Measurements from ENCODE around the gene DDX60. TPM values are rescaled to one million over a fixed set of nuclear protein-coding genes. Genes with fewer than 3 reads are reported as not detected.
"Not testable (repeated sequence)": the region's sequence is repeated elsewhere in the genome, so short reads cannot be mapped to it uniquely, and the experiment has no call there.

The DDX60 gene
- total RNA-seq, 1 experiment from 2014 or later, result 12.2 TPM

DNA sequence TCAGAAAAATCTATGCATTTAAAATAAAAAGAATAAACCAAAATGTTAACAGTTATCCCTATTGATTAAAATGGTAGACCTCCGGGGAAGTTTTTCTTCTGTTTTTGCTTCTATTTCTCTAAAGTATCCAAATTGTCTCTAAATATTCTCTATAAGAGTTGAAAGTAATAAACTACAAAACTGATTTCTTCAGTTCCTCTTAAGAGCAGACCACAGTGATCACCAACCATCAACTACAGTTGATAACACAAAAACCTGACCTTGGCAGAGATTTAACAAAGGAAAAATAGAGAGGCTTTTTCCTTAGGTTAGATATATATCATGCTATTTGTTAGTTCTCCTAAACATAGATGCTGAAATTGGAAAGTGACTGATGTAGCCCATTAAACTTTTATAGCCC, 27.3 kb downstream of the DDX60 start:
- Histone ChIP-seq H2AFZ (no peak overlapping the region), H3K9me2 (ENCODE audit: insufficient read depth) (no peaks in the 10 kb centered on the region), H3K4me1 (replicated peaks; ENCODE audit: insufficient read depth) (no peaks in the 10 kb centered on the region), H3K4me2 (no peak overlapping the region), H3K27ac (no peak overlapping the region), H3K27me3 (ENCODE audit: insufficient read depth, low read depth) (no peaks in the 10 kb centered on the region), H3K79me2 (ENCODE audit: low read depth) (no peaks in the 10 kb centered on the region), H3K9me3 (ENCODE audit: insufficient read depth, low read depth) (no peaks in the 10 kb centered on the region), H3K36me3 (ENCODE audit: low read depth) (no peaks in the 10 kb centered on the region), H3K4me3 (no peak overlapping the region), H4K20me1 (ENCODE audit: insufficient read depth) (no peaks in the 10 kb centered on the region), H3F3A (ENCODE audit: insufficient read depth, low read depth) (no peaks in the 10 kb centered on the region)
- no peak for DNase-seq
- TF ChIP-seq, protein P1, sequence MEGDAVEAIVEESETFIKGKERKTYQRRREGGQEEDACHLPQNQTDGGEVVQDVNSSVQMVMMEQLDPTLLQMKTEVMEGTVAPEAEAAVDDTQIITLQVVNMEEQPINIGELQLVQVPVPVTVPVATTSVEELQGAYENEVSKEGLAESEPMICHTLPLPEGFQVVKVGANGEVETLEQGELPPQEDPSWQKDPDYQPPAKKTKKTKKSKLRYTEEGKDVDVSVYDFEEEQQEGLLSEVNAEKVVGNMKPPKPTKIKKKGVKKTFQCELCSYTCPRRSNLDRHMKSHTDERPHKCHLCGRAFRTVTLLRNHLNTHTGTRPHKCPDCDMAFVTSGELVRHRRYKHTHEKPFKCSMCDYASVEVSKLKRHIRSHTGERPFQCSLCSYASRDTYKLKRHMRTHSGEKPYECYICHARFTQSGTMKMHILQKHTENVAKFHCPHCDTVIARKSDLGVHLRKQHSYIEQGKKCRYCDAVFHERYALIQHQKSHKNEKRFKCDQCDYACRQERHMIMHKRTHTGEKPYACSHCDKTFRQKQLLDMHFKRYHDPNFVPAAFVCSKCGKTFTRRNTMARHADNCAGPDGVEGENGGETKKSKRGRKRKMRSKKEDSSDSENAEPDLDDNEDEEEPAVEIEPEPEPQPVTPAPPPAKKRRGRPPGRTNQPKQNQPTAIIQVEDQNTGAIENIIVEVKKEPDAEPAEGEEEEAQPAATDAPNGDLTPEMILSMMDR (conservative IDR thresholded peaks at IDR 0.05), result no peak
- no peak for TF ChIP-seq EZH2 (IDR thresholded peaks at IDR 0.05; ENCODE audit: low read depth)
- no TSS peak for BruUV-seq (replicated peaks)
- intact Hi-C loops (cut with micrococcal nuclease; ENCODE audit: unreplicated experiment), result no loop called here
- CTCF ChIA-PET, result no interaction called here
- POLR2A ChIA-PET (ENCODE audit: unreplicated experiment), result no interaction called here

GRCh38 chr4:168285850-168286249, 32.7 kb downstream of the DDX60 start:
- H3K4me2 ChIP-seq; H3K4me3 ChIP-seq; H3K36me3 ChIP-seq (ENCODE audit: low read depth); H3K79me2 ChIP-seq (ENCODE audit: low read depth); H3K9me2 ChIP-seq (ENCODE audit: insufficient read depth); CTCF ChIA-PET; H3K27ac ChIP-seq; H4K20me1 ChIP-seq (ENCODE audit: insufficient read depth); H3F3A ChIP-seq (ENCODE audit: insufficient read depth, low read depth); H3K9me3 ChIP-seq (ENCODE audit: insufficient read depth, low read depth); intact Hi-C loops (cut with micrococcal nuclease; ENCODE audit: unreplicated experiment); H3K4me1 ChIP-seq (replicated peaks; ENCODE audit: insufficient read depth); H2AFZ ChIP-seq; H3K27me3 ChIP-seq (ENCODE audit: insufficient read depth, low read depth); BruUV-seq (replicated peaks); DNase-seq; POLR2A ChIA-PET (ENCODE audit: unreplicated experiment): not testable (repeated sequence)

GRCh38 chr4:168279556-168279955, 39.0 kb downstream of the DDX60 start:
- H3K4me3 ChIP-seq, result no peak overlapping the region
- H3K9me2 ChIP-seq (ENCODE audit: insufficient read depth), result no peaks in the 10 kb centered on the region
- intact Hi-C loops (cut with micrococcal nuclease; ENCODE audit: unreplicated experiment), result no loop called here
- no peaks in the 10 kb centered on the region for H3K36me3 ChIP-seq (ENCODE audit: low read depth)
- H3K27ac ChIP-seq, result no peak overlapping the region
- CTCF ChIA-PET, result no interaction called here
- H3K4me2 ChIP-seq, result no peak overlapping the region
- DNase-seq, result no peak
- H2AFZ ChIP-seq, result no peak overlapping the region
- no peaks in the 10 kb centered on the region for H4K20me1 ChIP-seq (ENCODE audit: insufficient read depth)
- no TSS peak for BruUV-seq (replicated peaks)
- no peaks in the 10 kb centered on the region for H3K27me3 ChIP-seq (ENCODE audit: insufficient read depth, low read depth)
- no peaks in the 10 kb centered on the region for H3K79me2 ChIP-seq (ENCODE audit: low read depth)
- H3K9me3 ChIP-seq (ENCODE audit: insufficient read depth, low read depth), result no peaks in the 10 kb centered on the region
- H3K4me1 ChIP-seq (replicated peaks; ENCODE audit: insufficient read depth), result no peaks in the 10 kb centered on the region
- POLR2A ChIA-PET (ENCODE audit: unreplicated experiment), result no interaction called here
- H3F3A ChIP-seq (ENCODE audit: insufficient read depth, low read depth), result no peaks in the 10 kb centered on the region
- no peak for TF ChIP-seq EZH2 (IDR thresholded peaks at IDR 0.05; ENCODE audit: low read depth)
- TF ChIP-seq, protein P1 (conservative IDR thresholded peaks at IDR 0.05), result no peak

DNA sequence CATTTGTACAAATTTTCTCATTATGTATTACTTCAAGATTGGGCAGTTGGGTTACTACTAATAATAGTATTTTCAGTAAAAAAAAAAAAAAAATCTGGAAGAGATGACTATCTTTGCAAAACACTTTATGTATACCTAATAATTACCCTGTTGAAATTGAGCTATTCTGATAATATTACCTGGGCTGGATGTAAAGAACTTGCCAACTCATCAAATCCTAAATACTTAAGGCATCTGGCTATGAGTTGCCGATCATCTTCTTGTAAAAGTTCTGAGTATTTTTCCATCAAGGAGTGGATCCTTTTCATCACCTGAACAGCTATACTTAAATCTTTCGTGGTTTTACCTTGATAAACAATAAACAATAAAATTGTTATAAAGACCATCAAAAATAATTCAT, 42.7 kb downstream of the DDX60 start:
- H2AFZ ChIP-seq, result no peak overlapping the region
- BruUV-seq (replicated peaks), result no TSS peak
- CTCF ChIA-PET, result no interaction called here
- H3K27ac ChIP-seq, result no peak overlapping the region
- H3K79me2 ChIP-seq (ENCODE audit: low read depth), result no peaks in the 10 kb centered on the region
- H3K9me3 ChIP-seq (ENCODE audit: insufficient read depth, low read depth), result no peaks in the 10 kb centered on the region
- H3K36me3 ChIP-seq (ENCODE audit: low read depth), result no peaks in the 10 kb centered on the region
- no peak for TF ChIP-seq EZH2 (IDR thresholded peaks at IDR 0.05; ENCODE audit: low read depth)
- TF ChIP-seq, protein P1 (conservative IDR thresholded peaks at IDR 0.05), result no peak
- no peak overlapping the region for H3K4me2 ChIP-seq
- intact Hi-C loops (cut with micrococcal nuclease; ENCODE audit: unreplicated experiment), result no loop called here
- DNase-seq, result no peak
- H3K9me2 ChIP-seq (ENCODE audit: insufficient read depth), result no peaks in the 10 kb centered on the region
- H4K20me1 ChIP-seq (ENCODE audit: insufficient read depth), result no peaks in the 10 kb centered on the region
- no peak overlapping the region for H3K4me3 ChIP-seq
- no peaks in the 10 kb centered on the region for H3F3A ChIP-seq (ENCODE audit: insufficient read depth, low read depth)
- H3K27me3 ChIP-seq (ENCODE audit: insufficient read depth, low read depth), result no peaks in the 10 kb centered on the region
- POLR2A ChIA-PET (ENCODE audit: unreplicated experiment), result no interaction called here
- H3K4me1 ChIP-seq (replicated peaks; ENCODE audit: insufficient read depth), result no peaks in the 10 kb centered on the region

Data from PC-9 (cell line).